Osteoblast (primary cell): ENCODE measurements around the gene TRIM24. TPM values are rescaled to one million over a fixed set of nuclear protein-coding genes. Genes with fewer than 3 reads are reported as not detected.

Source experiments
- DNase-seq: peaks from one replicate; pipeline ENCODE4 v3.0.0; 2011; ENCODE audit warnings: low spot score, mixed read lengths; ENCODE audit not compliant: insufficient read length; ENCODE audit errors: missing footprints
- H2AFZ ChIP-seq: 2 replicates; pipeline ENCODE4 v1.6.0; 2011; ENCODE audit warnings: mild to moderate bottlenecking, low read length
- H3K27ac ChIP-seq: 2 replicates; pipeline ENCODE4 v1.5.1; 2011; ENCODE audit warnings: mild to moderate bottlenecking, low read depth, low read length, moderate library complexity
- H3K27me3 ChIP-seq: 2 replicates; pipeline ENCODE4 v1.6.0; 2012; ENCODE audit warnings: mild to moderate bottlenecking, control low read depth, inconsistent platforms, low read length, moderate library complexity; ENCODE audit not compliant: insufficient read depth
- H3K36me3 ChIP-seq: 2 replicates; pipeline ENCODE4 v1.5.1; 2011; ENCODE audit warnings: mild to moderate bottlenecking, low read length, control low read depth, moderate library complexity; ENCODE audit not compliant: insufficient read depth
- H3K4me1 ChIP-seq: 2 replicates; pipeline ENCODE4 v1.5.1; 2011; ENCODE audit warnings: mild to moderate bottlenecking, low read length, control low read depth, moderate library complexity; ENCODE audit not compliant: insufficient read depth
- H3K4me2 ChIP-seq: 2 replicates; pipeline ENCODE4 v1.6.0; 2011; ENCODE audit warnings: mild to moderate bottlenecking, low read length; ENCODE audit not compliant: insufficient read depth
- H3K4me3 ChIP-seq: fragments of 200-600 bp; sonication (generic); 3 replicates; pipeline ENCODE4 v1.5.1; 2012; ENCODE audit warnings: mild to moderate bottlenecking, low read length, inconsistent platforms; ENCODE audit not compliant: insufficient read depth
- H3K79me2 ChIP-seq: 2 replicates; pipeline ENCODE4 v1.6.0; 2012; ENCODE audit warnings: mild to moderate bottlenecking, low read length, control low read depth, inconsistent platforms; ENCODE audit not compliant: insufficient read depth
- H3K9me3 ChIP-seq: 2 replicates; pipeline ENCODE4 v1.5.1; 2011; ENCODE audit warnings: low read depth, low read length, control low read depth
- H4K20me1 ChIP-seq: 2 replicates; pipeline ENCODE4 v1.6.0; 2012; ENCODE audit warnings: mild to moderate bottlenecking, low read length, control low read depth; ENCODE audit not compliant: insufficient read depth
- CTCF ChIP-seq: IDR thresholded peaks from 2 replicates; pipeline ENCODE4 v1.5.1; 2011; ENCODE audit warnings: mild to moderate bottlenecking, low read depth, low read length, moderate library complexity; ENCODE audit errors: extremely low read depth
- total RNA-seq: library from RNA; depleted of rRNA; stranded (reverse); fragments of >200 nt; gene quantifications from 2 replicates; pipeline ENCODE4 v1.2.3, GENCODE V29; 2012

Gene TRIM24
- total RNA-seq, 1 donor, result 8.0 TPM

- DNase-seq, result no peak
- Histone ChIP-seq H3K36me3 (no peaks in the 10 kb centered on the region), H4K20me1 (no peaks in the 10 kb centered on the region), H3K79me2 (peaks cover 28% of the 10 kb centered on the region), H3K4me2 (no peak overlapping the region), H3K27me3 (no peaks in the 10 kb centered on the region), H2AFZ (no peak overlapping the region), H3K4me1 (no peaks in the 10 kb centered on the region), H3K27ac (no peak overlapping the region), H3K9me3 (no peaks in the 10 kb centered on the region), H3K4me3 (no peak overlapping the region)
- no peak for TF ChIP-seq CTCF
Measured at GRCh38 chr7:138505361-138505873, 45.4 kb downstream of the TRIM24 start.

DNA sequence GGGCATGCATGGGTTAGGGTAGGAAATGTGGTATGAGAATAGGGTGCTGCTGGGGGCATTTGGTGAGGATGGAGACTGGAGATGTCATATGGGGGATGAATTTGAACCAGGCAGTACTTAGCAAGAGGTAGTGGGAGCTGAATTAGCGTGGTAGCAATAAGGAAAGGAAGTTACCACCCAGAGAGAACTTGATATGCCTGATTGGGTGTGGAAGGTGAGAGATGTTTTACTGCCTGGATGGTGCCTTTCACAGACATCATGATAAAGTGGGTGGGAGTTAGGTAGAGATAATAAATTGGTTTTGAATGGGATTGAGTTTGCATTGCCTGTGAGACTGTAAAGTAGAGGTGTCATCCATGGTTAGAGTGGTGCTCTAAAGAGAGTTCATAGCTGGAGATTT is 46.7 kb downstream of the TRIM24 start:
- Histone ChIP-seq H3K9me3 (no peaks in the 10 kb centered on the region), H3K4me1 (no peaks in the 10 kb centered on the region), H2AFZ (no peak overlapping the region), H3K36me3 (no peaks in the 10 kb centered on the region), H3K27me3 (no peaks in the 10 kb centered on the region), H3K79me2 (peaks cover 18% of the 10 kb centered on the region), H3K27ac (no peak overlapping the region), H4K20me1 (no peaks in the 10 kb centered on the region), H3K4me2 (no peak overlapping the region), H3K4me3 (no peak overlapping the region)
- no peak for DNase-seq
- no peak for TF ChIP-seq CTCF

- TF ChIP-seq CTCF, result no peak
- H3K4me1 ChIP-seq, result no peaks in the 10 kb centered on the region
- no peaks in the 10 kb centered on the region for H3K27me3 ChIP-seq
- peaks cover 5% of the 10 kb centered on the region for H3K79me2 ChIP-seq
- no peak overlapping the region for H3K4me2 ChIP-seq
- DNase-seq, result no peak
- no peak overlapping the region for H3K4me3 ChIP-seq
- H4K20me1 ChIP-seq, result no peaks in the 10 kb centered on the region
- no peaks in the 10 kb centered on the region for H3K36me3 ChIP-seq
- H2AFZ ChIP-seq, result no peak overlapping the region
- no peaks in the 10 kb centered on the region for H3K9me3 ChIP-seq
- no peak overlapping the region for H3K27ac ChIP-seq
Measured at GRCh38 chr7:138510003-138510402, 49.9 kb downstream of the TRIM24 start.

DNA sequence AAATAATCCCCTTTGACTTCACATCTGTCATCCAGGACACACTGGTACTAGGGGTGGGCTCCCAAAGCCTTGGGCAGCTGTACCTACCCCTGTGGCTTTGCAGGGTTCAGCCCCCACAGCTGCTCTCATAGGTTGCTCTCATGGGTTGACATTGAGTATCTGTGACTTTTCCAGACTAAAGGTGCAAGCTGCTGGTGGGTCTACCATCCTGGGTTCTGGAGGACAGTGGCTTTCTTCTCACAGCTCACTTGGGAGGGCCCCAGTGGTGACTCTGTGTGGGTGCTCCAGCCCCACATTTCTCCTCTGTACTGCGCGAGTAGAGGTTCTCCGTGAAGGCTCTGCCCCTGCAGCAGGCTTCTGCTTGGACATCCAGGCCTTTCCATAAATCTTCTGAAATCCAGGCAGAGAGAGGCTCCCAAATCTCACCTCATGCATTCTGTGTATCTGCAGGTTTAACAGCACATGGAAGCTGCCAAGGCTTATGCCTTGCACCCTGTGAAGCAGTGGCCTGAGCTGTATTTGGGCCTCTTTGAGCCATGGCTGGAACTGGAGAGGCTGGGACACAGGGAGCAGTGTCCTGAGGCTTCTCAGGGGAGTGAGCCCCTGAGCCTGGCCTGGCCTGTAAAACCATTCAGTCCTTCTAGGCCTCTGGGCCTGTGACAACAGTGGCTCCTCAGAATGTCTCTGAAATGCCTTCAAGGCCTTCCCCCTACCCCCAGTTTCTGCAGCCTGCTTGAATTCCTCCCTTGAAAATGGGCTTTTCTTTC is 52.2 kb downstream of the TRIM24 start:
- Histone ChIP-seq H3K27ac (no peak overlapping the region), H3K4me2 (no peak overlapping the region), H2AFZ (no peak overlapping the region), H3K9me3 (no peaks in the 10 kb centered on the region), H3K79me2 (peaks cover 7% of the 10 kb centered on the region), H4K20me1 (no peaks in the 10 kb centered on the region), H3K4me1 (no peaks in the 10 kb centered on the region), H3K36me3 (no peaks in the 10 kb centered on the region), H3K4me3 (no peak overlapping the region), H3K27me3 (no peaks in the 10 kb centered on the region)
- no peak for DNase-seq
- TF ChIP-seq CTCF, result no peak
